Suprapubic skin (tissue), 4 donors: ENCODE results near the gene NTN1. TPM values are rescaled to one million over a fixed set of nuclear protein-coding genes. Genes with fewer than 3 reads are reported as not detected.

Experiments used
- DNase-seq, 2 donors: peaks; one replicate each; pipeline ENCODE4 v3.0.0-alpha.2; 2019; ENCODE audit warnings: low spot score in 2 of 2
- H3K27ac ChIP-seq: fragments of 200-600 bp; sonication (generic); one replicate; pipeline ENCODE4 v1.5.1; 2019
- H3K27me3 ChIP-seq: fragments of 200-600 bp; sonication (generic); one replicate; pipeline ENCODE4 v1.5.1; 2019
- H3K36me3 ChIP-seq: fragments of 200-600 bp; sonication (generic); one replicate; pipeline ENCODE4 v1.5.1; 2019
- H3K4me1 ChIP-seq: fragments of 200-600 bp; sonication (generic); one replicate; pipeline ENCODE4 v1.5.1; 2019
- H3K4me3 ChIP-seq: fragments of 200-600 bp; sonication (generic); one replicate; pipeline ENCODE4 v1.5.1; 2019; ENCODE audit warnings: mild to moderate bottlenecking
- H3K9me3 ChIP-seq: fragments of 200-600 bp; sonication (generic); one replicate; pipeline ENCODE4 v1.5.1; 2019
- CTCF ChIP-seq, 2 donors: fragments of 200-600 bp in 1 of 2; fragments of 450-650 bp in 1 of 2; sonication (generic) in 1 of 2; IDR thresholded peaks; one replicate each; pipeline ENCODE4 v1.5.1; 2016 to 2019; ENCODE audit warnings: antibody characterized with exemption in 2 of 2, mild to moderate bottlenecking in 1 of 2, moderate library complexity in 1 of 2
- EP300 ChIP-seq: sonication (generic); formaldehyde crosslinking; IDR thresholded peaks from one replicate; pipeline ENCODE4 v1.6.1; 2017; ENCODE audit warnings: antibody characterized with exemption
- POLR2A ChIP-seq, 2 donors: fragments of 450-650 bp; IDR thresholded peaks; one replicate each; pipeline ENCODE4 v1.6.1; 2017; ENCODE audit warnings: antibody characterized with exemption in 2 of 2, mild to moderate bottlenecking in 2 of 2, moderate library complexity in 2 of 2
- POLR2AphosphoS5 ChIP-seq, 3 donors: sonication (generic); formaldehyde crosslinking; IDR thresholded peaks; one replicate each; pipeline ENCODE4 v1.6.1; 2017; ENCODE audit warnings: antibody characterized with exemption in 3 of 3
- WGBS: methylation state at CpG from one replicate; pipeline ENCODE4 v1.1.5; 2018; 5-methylcytosine and 5-hydroxymethylcytosine counted together
- total RNA-seq, 4 donors: library from RNA; depleted of rRNA; stranded (reverse); fragments of >200 nt; gene quantifications; one replicate each; pipeline ENCODE4 v1.1.0, GENCODE V29; 2016

The NTN1 gene
- total RNA-seq, 4 donors from 2014 or later: 2.4 to 5.9 (median 3.4) TPM

- H3K9me3 ChIP-seq: no peaks in the 10 kb centered on the region
- no peaks in the 10 kb centered on the region for H3K36me3 ChIP-seq
- 57% methylated on average over 4 of the region's 4 CpGs for WGBS
- no peak overlapping the region for H3K27ac ChIP-seq
- H3K4me1 ChIP-seq: peaks cover 29% of the 10 kb centered on the region
- peaks cover 31% of the 10 kb centered on the region for H3K27me3 ChIP-seq
- DNase-seq: no peak
- TF ChIP-seq POLR2AphosphoS5 (IDR thresholded peaks at IDR 0.05) (no peak), EP300 (no peak), POLR2A (IDR thresholded peaks at IDR 0.05) (no peak), CTCF (IDR thresholded peaks at IDR 0.05) (no peak)
- no peak overlapping the region for H3K4me3 ChIP-seq
Measured at GRCh38 chr17:9018726-9019125, 2.6 kb upstream of the NTN1 start.

- Histone ChIP-seq H3K9me3 (no peaks in the 10 kb centered on the region), H3K4me3 (peak overlapping the region; percentile 66), H3K27ac (peak overlapping the region; percentile 74), H3K36me3 (no peaks in the 10 kb centered on the region), H3K4me1 (peaks cover 30% of the 10 kb centered on the region), H3K27me3 (peaks cover 43% of the 10 kb centered on the region)
- TF ChIP-seq POLR2AphosphoS5 (IDR thresholded peaks at IDR 0.05): no peak
- no peak for TF ChIP-seq POLR2A (IDR thresholded peaks at IDR 0.05)
- no peak for TF ChIP-seq CTCF (IDR thresholded peaks at IDR 0.05)
- TF ChIP-seq EP300: no peak
- WGBS: 65% methylated on average over 14 of the region's 20 CpGs
- DNase-seq: no peak
Measured at GRCh38 chr17:9020096-9020823, 1.1 kb upstream of the NTN1 start.

GRCh38 chr17:9020824-9021157 is 519 bp upstream of the NTN1 start:
- TF ChIP-seq POLR2AphosphoS5 (IDR thresholded peaks at IDR 0.05): no peak
- no peak for TF ChIP-seq EP300
- TF ChIP-seq POLR2A (IDR thresholded peaks at IDR 0.05): no peak
- no peak for TF ChIP-seq CTCF (IDR thresholded peaks at IDR 0.05)
- DNase-seq: no peak
- Histone ChIP-seq H3K27ac (peak overlapping the region; percentile 74), H3K4me1 (peaks cover 30% of the 10 kb centered on the region), H3K9me3 (no peaks in the 10 kb centered on the region), H3K27me3 (peaks cover 43% of the 10 kb centered on the region), H3K36me3 (no peaks in the 10 kb centered on the region), H3K4me3 (peak overlapping the region; percentile 66)
- 3% methylated on average over 12 of the region's 25 CpGs for WGBS

- TF ChIP-seq POLR2A (IDR thresholded peaks at IDR 0.05) (no peak), POLR2AphosphoS5 (IDR thresholded peaks at IDR 0.05) (no peak), CTCF (IDR thresholded peaks at IDR 0.05) (no peak), EP300 (no peak)
- peak overlapping the region; percentile 66 for H3K4me3 ChIP-seq
- peaks cover 43% of the 10 kb centered on the region for H3K27me3 ChIP-seq
- H3K36me3 ChIP-seq: no peaks in the 10 kb centered on the region
- peaks cover 30% of the 10 kb centered on the region for H3K4me1 ChIP-seq
- 2% methylated on average over 27 of the region's 79 CpGs for WGBS
- DNase-seq: peak; percentile 75 to 77
- H3K27ac ChIP-seq: peak overlapping the region; percentile 74
- H3K9me3 ChIP-seq: no peaks in the 10 kb centered on the region
Measured at GRCh38 chr17:9021992-9022572, 772 bp downstream of the NTN1 start.

GRCh38 chr17:9022573-9023391 is 1.5 kb downstream of the NTN1 start:
- Histone ChIP-seq H3K4me1 (peaks cover 30% of the 10 kb centered on the region), H3K36me3 (no peaks in the 10 kb centered on the region), H3K27me3 (peaks cover 43% of the 10 kb centered on the region), H3K9me3 (no peaks in the 10 kb centered on the region), H3K4me3 (peak overlapping the region; percentile 66), H3K27ac (peak overlapping the region; percentile 61)
- no peak for TF ChIP-seq CTCF (IDR thresholded peaks at IDR 0.05)
- no peak for TF ChIP-seq POLR2AphosphoS5 (IDR thresholded peaks at IDR 0.05)
- TF ChIP-seq POLR2A (IDR thresholded peaks at IDR 0.05): no peak
- TF ChIP-seq EP300: no peak
- DNase-seq: peak; percentile 72 to 80
- WGBS: 2% methylated on average over 10 of the region's 106 CpGs
